HEK293 (cell line): ENCODE data around the gene ANO2.

Source experiments
- CTCF ChIA-PET: fragments of 350-600 bp; formaldehyde crosslinking; extraction: SDS; loops from one replicate; lab custom pipeline; 2021; ENCODE audit warnings: antibody characterized with exemption; lab: Yijun Ruan, JAX
- POLR2A ChIA-PET: fragments of 300-600 bp; formaldehyde crosslinking; extraction: SDS; loops from one replicate; lab custom pipeline; 2020; ENCODE audit warnings: antibody characterized with exemption, inconsistent platforms; lab: Yijun Ruan, JAX
- H3K27ac ChIP-seq: fragments of 200-500 bp; sonication (Bioruptor generic); 2 replicates; pipeline ENCODE4 v1.5.1; 2014; ENCODE audit warnings: low read depth, low read length, control low read depth, inconsistent platforms; ENCODE audit errors: extremely low read depth
- H3K36me3 ChIP-seq, 2 experiments: fragments of 200-500 bp in 1 of 2; sonication (Bioruptor generic) in 1 of 2; 1 replicate in 1 of 2; 2 replicates in 1 of 2; pipeline ENCODE4 v1.5.1; 2014 to 2017; ENCODE audit warnings: inconsistent platforms in 2 of 2, low read length in 2 of 2; ENCODE audit not compliant: control insufficient read depth in 2 of 2, insufficient read depth in 1 of 2
- H3K4me1 ChIP-seq: fragments of 200-500 bp; sonication (Bioruptor generic); 2 replicates; pipeline ENCODE4 v1.5.1; 2014; ENCODE audit warnings: mild to moderate bottlenecking, low read length, inconsistent platforms; ENCODE audit not compliant: control insufficient read depth, insufficient read depth
- H3K4me3 ChIP-seq: 2 replicates; pipeline ENCODE4 v1.5.1; 2011; ENCODE audit warnings: low read depth, mild to moderate bottlenecking, control low read depth, low read length, moderate library complexity
- H3K9me3 ChIP-seq: fragments of 200-500 bp; sonication (Bioruptor generic); 2 replicates; pipeline ENCODE4 v1.5.1; 2014; ENCODE audit warnings: low read depth, low read length, inconsistent platforms; ENCODE audit not compliant: control insufficient read depth, insufficient read depth
- EGR2 ChIP-seq: fragments of 450-650 bp; formaldehyde crosslinking; IDR thresholded peaks from 2 replicates; pipeline ENCODE4 v1.5.1; 2016; ENCODE audit warnings: low read depth, missing biosample characterization, missing genetic modification characterization
- HOXD13 ChIP-seq: sonication (generic); formaldehyde crosslinking; IDR thresholded peaks from 2 replicates; pipeline ENCODE4 v1.8.0; 2022; ENCODE audit warnings: missing genetic modification reagents, borderline replicate concordance
- KLF1 ChIP-seq: fragments of 450-650 bp; formaldehyde crosslinking; IDR thresholded peaks from 2 replicates; pipeline ENCODE4 v1.5.1; 2016; ENCODE audit warnings: missing biosample characterization, missing genetic modification characterization
- RBAK ChIP-seq: fragments of 450-650 bp; formaldehyde crosslinking; IDR thresholded peaks from 2 replicates; pipeline ENCODE4 v1.5.1; 2016; ENCODE audit warnings: missing biosample characterization, missing genetic modification characterization
- REPIN1 ChIP-seq: fragments of 450-650 bp; formaldehyde crosslinking; IDR thresholded peaks from 2 replicates; pipeline ENCODE4 v1.5.1; 2017; ENCODE audit warnings: missing biosample characterization, missing genetic modification characterization, low read depth
- ZFP3 ChIP-seq: fragments of 450-650 bp; formaldehyde crosslinking; IDR thresholded peaks from 2 replicates; pipeline ENCODE4 v1.5.1; 2016; ENCODE audit warnings: low read depth, missing biosample characterization, missing genetic modification characterization
- ZNF112 ChIP-seq: fragments of 450-650 bp; formaldehyde crosslinking; IDR thresholded peaks from 2 replicates; pipeline ENCODE4 v1.5.0; 2017; ENCODE audit warnings: missing biosample characterization, missing genetic modification characterization
- ZNF133 ChIP-seq: fragments of 450-650 bp; formaldehyde crosslinking; IDR thresholded peaks from 2 replicates; pipeline ENCODE4 v1.5.1; 2016; ENCODE audit warnings: missing biosample characterization, missing genetic modification characterization
- ZNF140 ChIP-seq: fragments of 450-650 bp; formaldehyde crosslinking; IDR thresholded peaks from 2 replicates; pipeline ENCODE4 v1.5.1; 2016; ENCODE audit warnings: missing biosample characterization, missing genetic modification characterization
- ZNF221 ChIP-seq: fragments of 450-650 bp; formaldehyde crosslinking; IDR thresholded peaks from 2 replicates; pipeline ENCODE4 v1.5.1; 2017; ENCODE audit warnings: missing biosample characterization, missing genetic modification characterization, borderline replicate concordance
- ZNF23 ChIP-seq: fragments of 450-650 bp; formaldehyde crosslinking; IDR thresholded peaks from 2 replicates; pipeline ENCODE4 v1.5.1; 2016; ENCODE audit warnings: missing biosample characterization, missing genetic modification characterization, borderline replicate concordance
- ZNF404 ChIP-seq: fragments of 450-650 bp; formaldehyde crosslinking; IDR thresholded peaks from 2 replicates; pipeline ENCODE4 v1.5.1; 2017; ENCODE audit warnings: missing biosample characterization, missing genetic modification characterization
- ZNF48 ChIP-seq: fragments of 450-650 bp; formaldehyde crosslinking; IDR thresholded peaks from 2 replicates; pipeline ENCODE4 v1.5.1; 2016; ENCODE audit warnings: missing biosample characterization, missing genetic modification characterization
- ZNF510 ChIP-seq: fragments of 450-650 bp; formaldehyde crosslinking; IDR thresholded peaks from 2 replicates; pipeline ENCODE4 v1.5.1; 2018; ENCODE audit warnings: mild to moderate bottlenecking, missing genetic modification characterization, missing biosample characterization; ENCODE audit not compliant: insufficient replicate concordance
- ZNF521 ChIP-seq: fragments of 450-650 bp; formaldehyde crosslinking; IDR thresholded peaks from 2 replicates; pipeline ENCODE4 v1.5.1; 2017; ENCODE audit warnings: missing biosample characterization, mild to moderate bottlenecking, missing genetic modification characterization
- ZNF561 ChIP-seq: fragments of 450-650 bp; IDR thresholded peaks from 2 replicates; pipeline ENCODE4 v1.5.1; 2018; ENCODE audit warnings: missing biosample characterization, missing genetic modification characterization, borderline replicate concordance
- ZNF626 ChIP-seq: fragments of 450-650 bp; sonication (Bioruptor Pico); formaldehyde crosslinking; IDR thresholded peaks from 2 replicates; pipeline ENCODE4 v1.5.1; 2018; ENCODE audit warnings: missing biosample characterization, missing genetic modification characterization, inconsistent platforms
- ZNF658 ChIP-seq: fragments of 450-650 bp; formaldehyde crosslinking; IDR thresholded peaks from 2 replicates; pipeline ENCODE4; 2016; ENCODE audit warnings: missing biosample characterization, missing genetic modification characterization
- ZNF747 ChIP-seq: fragments of 450-650 bp; formaldehyde crosslinking; IDR thresholded peaks from 2 replicates; pipeline ENCODE4 v1.5.1; 2016; ENCODE audit warnings: missing biosample characterization, missing genetic modification characterization
- TF ChIP-seq, protein P1 (sequence below): fragments of 450-650 bp; IDR thresholded peaks from 2 replicates; pipeline ENCODE4 v1.5.1; 2018; ENCODE audit warnings: missing biosample characterization, missing genetic modification characterization
- TF ChIP-seq, protein P2 (sequence below): fragments of 450-650 bp; formaldehyde crosslinking; IDR thresholded peaks from 2 replicates; pipeline ENCODE4 v1.5.1; 2017; ENCODE audit warnings: missing biosample characterization, missing genetic modification characterization
- TF ChIP-seq, protein P3 (sequence below): fragments of 450-650 bp; IDR thresholded peaks from 2 replicates; pipeline ENCODE4 v1.5.1; 2018; ENCODE audit warnings: missing biosample characterization, mild to moderate bottlenecking, missing genetic modification characterization
- TF ChIP-seq, protein P4 (sequence below): fragments of 450-650 bp; formaldehyde crosslinking; IDR thresholded peaks from 2 replicates; pipeline ENCODE4 v1.5.1; 2016; ENCODE audit warnings: missing biosample characterization, missing genetic modification characterization

Gene ANO2

DNA sequence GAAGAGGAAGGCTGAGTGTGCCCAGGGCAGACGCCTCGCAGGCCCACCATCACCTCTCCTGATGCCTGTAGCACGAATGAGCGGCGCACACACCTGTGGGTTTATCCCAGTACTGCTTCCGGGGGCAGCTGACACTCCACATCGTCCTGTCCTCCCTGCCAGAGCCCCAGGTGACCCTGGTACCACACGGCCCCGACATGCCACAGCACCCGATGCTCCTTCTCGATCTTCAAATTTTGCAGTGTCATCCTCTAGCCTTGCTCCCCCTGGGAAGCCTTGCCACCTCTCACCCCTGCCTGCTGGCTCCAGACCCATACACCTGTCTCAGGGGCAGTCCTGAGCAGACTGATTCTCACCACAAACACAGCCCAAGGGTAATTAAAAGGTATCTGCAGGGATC lies 40.6 kb downstream of the ANO2 start:
- Histone ChIP-seq H3K9me3 (no peaks in the 10 kb centered on the region), H3K4me1 (no peaks in the 10 kb centered on the region), H3K4me3 (no peak overlapping the region), H3K27ac (no peak overlapping the region), H3K36me3 (no peaks in the 10 kb centered on the region)
- no peak for TF ChIP-seq ZNF626 (tag by site-specific recombination)
- TF ChIP-seq ZNF521: no peak
- TF ChIP-seq ZNF23 (tag by site-specific recombination): no peak
- no peak for TF ChIP-seq RBAK (tag by site-specific recombination)
- TF ChIP-seq ZFP3 (tag by site-specific recombination): no peak
- no peak for TF ChIP-seq EGR2
- no peak for TF ChIP-seq ZNF747 (tag by site-specific recombination)
- no peak for TF ChIP-seq ZNF133
- TF ChIP-seq REPIN1: no peak
- TF ChIP-seq ZNF140: no peak
- no peak for TF ChIP-seq HOXD13 (CRISPR knock-in tag)
- TF ChIP-seq, protein P1, sequence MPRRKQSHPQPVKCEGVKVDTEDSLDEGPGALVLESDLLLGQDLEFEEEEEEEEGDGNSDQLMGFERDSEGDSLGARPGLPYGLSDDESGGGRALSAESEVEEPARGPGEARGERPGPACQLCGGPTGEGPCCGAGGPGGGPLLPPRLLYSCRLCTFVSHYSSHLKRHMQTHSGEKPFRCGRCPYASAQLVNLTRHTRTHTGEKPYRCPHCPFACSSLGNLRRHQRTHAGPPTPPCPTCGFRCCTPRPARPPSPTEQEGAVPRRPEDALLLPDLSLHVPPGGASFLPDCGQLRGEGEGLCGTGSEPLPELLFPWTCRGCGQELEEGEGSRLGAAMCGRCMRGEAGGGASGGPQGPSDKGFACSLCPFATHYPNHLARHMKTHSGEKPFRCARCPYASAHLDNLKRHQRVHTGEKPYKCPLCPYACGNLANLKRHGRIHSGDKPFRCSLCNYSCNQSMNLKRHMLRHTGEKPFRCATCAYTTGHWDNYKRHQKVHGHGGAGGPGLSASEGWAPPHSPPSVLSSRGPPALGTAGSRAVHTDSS (tag by site-specific recombination): no peak
- TF ChIP-seq, protein P2, sequence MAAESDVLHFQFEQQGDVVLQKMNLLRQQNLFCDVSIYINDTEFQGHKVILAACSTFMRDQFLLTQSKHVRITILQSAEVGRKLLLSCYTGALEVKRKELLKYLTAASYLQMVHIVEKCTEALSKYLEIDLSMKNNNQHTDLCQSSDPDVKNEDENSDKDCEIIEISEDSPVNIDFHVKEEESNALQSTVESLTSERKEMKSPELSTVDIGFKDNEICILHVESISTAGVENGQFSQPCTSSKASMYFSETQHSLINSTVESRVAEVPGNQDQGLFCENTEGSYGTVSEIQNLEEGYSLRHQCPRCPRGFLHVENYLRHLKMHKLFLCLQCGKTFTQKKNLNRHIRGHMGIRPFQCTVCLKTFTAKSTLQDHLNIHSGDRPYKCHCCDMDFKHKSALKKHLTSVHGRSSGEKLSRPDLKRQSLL (tag by site-specific recombination): no peak
- no peak for TF ChIP-seq KLF1 (tag by site-specific recombination)
- TF ChIP-seq, protein P3, sequence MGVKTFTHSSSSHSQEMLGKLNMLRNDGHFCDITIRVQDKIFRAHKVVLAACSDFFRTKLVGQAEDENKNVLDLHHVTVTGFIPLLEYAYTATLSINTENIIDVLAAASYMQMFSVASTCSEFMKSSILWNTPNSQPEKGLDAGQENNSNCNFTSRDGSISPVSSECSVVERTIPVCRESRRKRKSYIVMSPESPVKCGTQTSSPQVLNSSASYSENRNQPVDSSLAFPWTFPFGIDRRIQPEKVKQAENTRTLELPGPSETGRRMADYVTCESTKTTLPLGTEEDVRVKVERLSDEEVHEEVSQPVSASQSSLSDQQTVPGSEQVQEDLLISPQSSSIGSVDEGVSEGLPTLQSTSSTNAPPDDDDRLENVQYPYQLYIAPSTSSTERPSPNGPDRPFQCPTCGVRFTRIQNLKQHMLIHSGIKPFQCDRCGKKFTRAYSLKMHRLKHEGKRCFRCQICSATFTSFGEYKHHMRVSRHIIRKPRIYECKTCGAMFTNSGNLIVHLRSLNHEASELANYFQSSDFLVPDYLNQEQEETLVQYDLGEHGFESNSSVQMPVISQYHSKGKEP (tag by site-specific recombination): no peak
- no peak for TF ChIP-seq ZNF404 (tag by site-specific recombination)
- no peak for TF ChIP-seq ZNF112 (tag by site-specific recombination)
- TF ChIP-seq, protein P4, sequence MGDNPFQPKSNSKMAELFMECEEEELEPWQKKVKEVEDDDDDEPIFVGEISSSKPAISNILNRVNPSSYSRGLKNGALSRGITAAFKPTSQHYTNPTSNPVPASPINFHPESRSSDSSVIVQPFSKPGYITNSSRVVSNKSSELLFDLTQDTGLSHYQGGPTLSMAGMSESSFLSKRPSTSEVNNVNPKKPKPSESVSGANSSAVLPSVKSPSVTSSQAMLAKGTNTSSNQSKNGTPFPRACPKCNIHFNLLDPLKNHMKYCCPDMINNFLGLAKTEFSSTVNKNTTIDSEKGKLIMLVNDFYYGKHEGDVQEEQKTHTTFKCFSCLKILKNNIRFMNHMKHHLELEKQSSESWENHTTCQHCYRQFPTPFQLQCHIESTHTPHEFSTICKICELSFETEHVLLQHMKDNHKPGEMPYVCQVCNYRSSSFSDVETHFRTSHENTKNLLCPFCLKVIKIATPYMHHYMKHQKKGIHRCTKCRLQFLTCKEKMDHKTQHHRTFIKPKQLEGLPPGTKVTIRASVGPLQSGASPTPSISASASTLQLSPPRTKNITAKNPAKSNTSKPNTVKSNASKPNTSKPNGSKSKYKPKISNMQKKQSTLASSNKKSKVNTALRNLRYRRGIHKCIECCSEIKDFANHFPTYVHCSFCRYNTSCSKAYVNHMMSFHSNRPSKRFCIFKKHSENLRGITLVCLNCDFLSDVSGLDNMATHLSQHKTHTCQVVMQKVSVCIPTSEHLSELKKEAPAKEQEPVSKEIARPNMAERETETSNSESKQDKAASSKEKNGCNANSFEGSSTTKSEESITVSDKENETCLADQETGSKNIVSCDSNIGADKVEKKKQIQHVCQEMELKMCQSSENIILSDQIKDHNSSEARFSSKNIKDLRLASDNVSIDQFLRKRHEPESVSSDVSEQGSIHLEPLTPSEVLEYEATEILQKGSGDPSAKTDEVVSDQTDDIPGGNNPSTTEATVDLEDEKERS: no peak
- no peak for TF ChIP-seq ZNF658 (tag by site-specific recombination)
- POLR2A ChIA-PET: no interaction called here
- CTCF ChIA-PET: interaction anchor here (0.6 kb wide), 1 partner anchor 12 kb away, joined by 3 read pairs; no protein-coding TSS in a partner anchor

DNA sequence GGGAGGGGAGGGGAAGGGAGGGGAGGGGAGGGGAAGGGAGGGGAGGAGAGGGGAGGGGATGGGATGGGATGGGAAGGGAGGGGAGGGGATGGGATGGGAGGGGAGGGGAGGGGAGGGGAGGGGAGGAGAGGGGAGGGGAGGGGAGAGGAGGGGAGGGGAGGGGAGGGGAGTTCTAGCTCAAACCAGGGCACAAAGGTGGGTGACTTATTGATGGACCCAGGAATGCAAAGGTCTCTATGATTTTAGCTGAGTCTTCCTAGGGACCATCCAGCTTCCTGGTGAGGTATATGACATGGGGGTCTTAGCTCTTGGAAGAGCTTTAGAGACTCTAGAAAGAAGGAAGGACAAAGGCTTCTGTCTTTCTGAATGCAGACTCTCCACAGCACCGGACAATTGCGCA lies 42.3 kb downstream of the ANO2 start:
- no peaks in the 10 kb centered on the region for H3K9me3 ChIP-seq
- H3K4me3 ChIP-seq: no peak overlapping the region
- H3K4me1 ChIP-seq: no peaks in the 10 kb centered on the region
- no peak overlapping the region for H3K27ac ChIP-seq
- H3K36me3 ChIP-seq: no peaks in the 10 kb centered on the region
- TF ChIP-seq ZNF510 (tag by site-specific recombination): no peak
- TF ChIP-seq ZNF221 (tag by site-specific recombination): no peak
- TF ChIP-seq ZNF561 (tag by site-specific recombination): no peak
- no peak for TF ChIP-seq ZNF48 (tag by site-specific recombination)
- ChIA-PET POLR2A (no interaction called here), CTCF (interaction anchor here (0.6 to 1.1 kb wide), 2 partner anchors 11 to 600 kb away, joined by 4 read pairs; no protein-coding TSS in a partner anchor)
